HEK293T (cell line): Measurements from ENCODE around the gene NDE1.

Experiments
- PKNOX1 ChIP-seq: fragments of 450-650 bp; IDR thresholded peaks from 2 replicates; pipeline ENCODE4 v1.6.1; 2016
- SP1 ChIP-seq: fragments of 450-650 bp; IDR thresholded peaks from 2 replicates; pipeline ENCODE4 v1.6.1; 2017

DNA sequence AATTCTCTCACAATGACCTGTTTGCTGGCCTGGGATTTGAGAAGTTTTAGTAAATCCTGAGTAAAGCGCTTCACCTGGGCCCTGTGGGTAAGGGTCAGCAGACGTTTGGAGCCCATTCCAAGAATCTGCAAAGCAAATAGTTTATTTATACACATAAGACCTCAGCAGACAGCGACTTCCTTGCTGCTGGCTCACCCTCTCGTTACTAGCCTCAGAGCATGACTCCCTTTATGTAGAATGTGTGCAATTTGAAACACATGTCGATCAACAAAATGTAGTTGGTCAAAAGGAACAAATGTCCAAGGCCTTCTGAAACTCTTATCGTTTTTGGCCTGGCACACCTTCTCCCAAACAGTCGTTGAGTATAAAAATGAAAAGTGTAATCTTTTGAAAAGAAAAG is 38.4 kb upstream of the NDE1 start:
- TF ChIP-seq PKNOX1 = no peak
- no peak for TF ChIP-seq SP1
